AG04449 (cell line): Measurements from ENCODE around the gene RAB27A.

Experiments
- CTCF ChIA-PET: fragments of 350-600 bp; formaldehyde crosslinking; extraction: SDS; loops from one replicate; lab custom pipeline; 2021; ENCODE audit warnings: antibody characterized with exemption; lab: Yijun Ruan, JAX
- POLR2A ChIA-PET: fragments of 400-600, 350-600 bp; formaldehyde crosslinking; extraction: SDS; loops from one replicate; lab custom pipeline; 2020; ENCODE audit warnings: antibody characterized with exemption, inconsistent platforms; lab: Yijun Ruan, JAX
- DNase-seq: peaks from one replicate; pipeline ENCODE4 v3.0.0-alpha.2; 2010; ENCODE audit warnings: low read depth, low spot score
- H3K4me3 ChIP-seq: 2 replicates; pipeline ENCODE4 v1.5.1; 2011; ENCODE audit warnings: low read depth, mild to moderate bottlenecking, control low read depth, low read length
- CTCF ChIP-seq: IDR thresholded peaks from one replicate; pipeline ENCODE4 v1.5.1; 2011; ENCODE audit warnings: mild to moderate bottlenecking, moderate library complexity, low read length, control low read depth, inconsistent platforms; ENCODE audit not compliant: insufficient read depth; ENCODE audit errors: missing control alignments

The RAB27A gene

GRCh38 chr15:55247766-55248427, 41.7 kb downstream of the RAB27A start:
- POLR2A ChIA-PET: no interaction called here
- CTCF ChIA-PET: no interaction called here

GRCh38 chr15:55247311-55247710, 42.3 kb downstream of the RAB27A start:
- ChIA-PET CTCF (interaction anchor here (0.8 to 1.1 kb wide), 2 partner anchors 49 to 161 kb away, joined by 3 to 4 read pairs; partner anchors contain the start of genes CCPG1 and PIERCE2), POLR2A (no interaction called here)

More at GRCh38 chr15:55247766-55248427, 41.7 kb downstream of the RAB27A start:
- no peak for DNase-seq
- TF ChIP-seq CTCF: no peak
- no peak overlapping the region for H3K4me3 ChIP-seq

GRCh38 chr15:55246567-55246966, 43.0 kb downstream of the RAB27A start:
- no peak for TF ChIP-seq CTCF
- CTCF ChIA-PET: interaction anchor here (0.8 to 1.1 kb wide), 2 partner anchors 49 to 162 kb away, joined by 3 to 4 read pairs; partner anchors contain the start of genes CCPG1 and PIERCE2
- H3K4me3 ChIP-seq: no peak overlapping the region
- POLR2A ChIA-PET: no interaction called here
- no peak for DNase-seq

More at GRCh38 chr15:55247311-55247710, 42.3 kb downstream of the RAB27A start:
- H3K4me3 ChIP-seq: no peak overlapping the region
- no peak for DNase-seq
- TF ChIP-seq CTCF: no peak

GRCh38 chr15:55245059-55245458, 44.6 kb downstream of the RAB27A start:
- ChIA-PET POLR2A (no interaction called here), CTCF (no interaction called here)
- no peak for TF ChIP-seq CTCF
- no peak overlapping the region for H3K4me3 ChIP-seq
- DNase-seq: no peak

- ChIA-PET CTCF (no interaction called here), POLR2A (no interaction called here)
- no peak for TF ChIP-seq CTCF
- DNase-seq: no peak
- no peak overlapping the region for H3K4me3 ChIP-seq
Measured at GRCh38 chr15:55241891-55242290, 47.7 kb downstream of the RAB27A start.

- TF ChIP-seq CTCF: no peak
- ChIA-PET POLR2A (no interaction called here), CTCF (no interaction called here)
- H3K4me3 ChIP-seq: no peak overlapping the region
- DNase-seq: no peak
Measured at GRCh38 chr15:55241186-55241585, 48.4 kb downstream of the RAB27A start.
